Activated CD4-positive, alpha-beta memory T cell treated with anti-CD3 and anti-CD28 coated beads, Interleukin-2, amount 10 ng/mL, durations not matched to agents 7 days and 5 days (primary cell): ENCODE results near the gene PRKCB. TPM values are rescaled to one million over a fixed set of nuclear protein-coding genes. Genes with fewer than 3 reads are reported as not detected.
A peak's percentile ranks its signal among the peaks of the same experiment; 100 is the strongest.

Experiments used
- CTCF ChIA-PET: fragments of 350-600 bp; sonication (Branson Sonifier 250); formaldehyde crosslinking; loops from one replicate; lab custom pipeline; 2021; ENCODE audit warnings: antibody characterized with exemption, inconsistent platforms; lab: Charles Lee
- POLR2A ChIA-PET: fragments of 350-600 bp; sonication (Branson Sonifier 250); formaldehyde crosslinking; loops from one replicate; lab custom pipeline; 2021; ENCODE audit warnings: antibody characterized with exemption; lab: Charles Lee
- DNase-seq: peaks from one replicate; pipeline ENCODE4 v3.0.0-alpha.2; 2020
- H3K27ac Mint-ChIP-seq: one replicate; pipeline ENCODE4 v1.8.0; 2021; ENCODE audit warnings: mild to moderate bottlenecking, mixed read lengths
- H3K27me3 Mint-ChIP-seq: one replicate; pipeline ENCODE4 v1.8.0; 2021; ENCODE audit warnings: mixed read lengths
- H3K36me3 Mint-ChIP-seq: one replicate; pipeline ENCODE4 v1.8.0; 2021; ENCODE audit warnings: low read depth, mixed read lengths
- H3K4me1 Mint-ChIP-seq: one replicate; pipeline ENCODE4 v1.8.0; 2021; ENCODE audit warnings: mixed read lengths
- H3K4me3 Mint-ChIP-seq: one replicate; pipeline ENCODE4 v1.8.0; 2021; ENCODE audit warnings: mild to moderate bottlenecking, mixed read lengths
- H3K9me3 Mint-ChIP-seq: one replicate; pipeline ENCODE4 v1.8.0; 2021; ENCODE audit warnings: mixed read lengths
- total RNA-seq, 2 experiments: library from RNA; stranded (reverse); gene quantifications; one replicate each; pipeline ENCODE4 v1.2.3, GENCODE V29; 2021

PRKCB gene
- total RNA-seq, 2 experiments from 2014 or later: 77.3 to 81.4 TPM

DNA sequence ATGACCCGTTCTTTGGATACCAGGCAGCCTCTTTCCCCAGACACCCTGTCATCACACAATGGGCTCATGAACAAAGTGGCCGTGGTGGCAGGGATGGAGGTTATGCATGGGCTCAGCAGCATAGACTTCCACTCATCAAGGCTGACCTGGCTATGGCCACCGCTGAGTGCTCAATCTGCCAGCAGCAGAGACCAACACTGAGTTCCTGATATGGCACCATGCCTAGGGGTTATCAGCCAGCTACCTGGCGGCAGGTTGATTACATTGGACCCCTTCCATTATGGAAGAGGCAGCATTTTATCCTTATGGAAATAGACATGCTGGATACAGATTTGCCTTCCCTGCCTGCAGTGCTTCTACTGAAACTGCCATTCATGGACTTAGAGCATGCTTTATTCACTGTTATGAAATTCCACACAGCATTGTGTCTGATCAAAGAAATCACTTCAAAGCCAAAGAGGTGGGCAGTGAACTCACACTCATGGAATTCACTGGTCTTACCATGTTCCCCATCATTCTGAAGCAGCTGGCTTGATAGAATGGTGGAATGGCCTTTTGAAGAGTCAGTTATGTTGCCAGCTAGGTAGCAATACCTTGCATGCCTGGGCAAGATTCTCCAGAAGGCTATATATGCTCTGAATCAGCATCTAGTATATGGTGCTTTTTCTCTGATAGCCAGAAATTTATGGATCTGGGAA lies 160.6 kb downstream of the PRKCB start:
- DNase-seq: no peak
- POLR2A ChIA-PET: no interaction called here

DNA sequence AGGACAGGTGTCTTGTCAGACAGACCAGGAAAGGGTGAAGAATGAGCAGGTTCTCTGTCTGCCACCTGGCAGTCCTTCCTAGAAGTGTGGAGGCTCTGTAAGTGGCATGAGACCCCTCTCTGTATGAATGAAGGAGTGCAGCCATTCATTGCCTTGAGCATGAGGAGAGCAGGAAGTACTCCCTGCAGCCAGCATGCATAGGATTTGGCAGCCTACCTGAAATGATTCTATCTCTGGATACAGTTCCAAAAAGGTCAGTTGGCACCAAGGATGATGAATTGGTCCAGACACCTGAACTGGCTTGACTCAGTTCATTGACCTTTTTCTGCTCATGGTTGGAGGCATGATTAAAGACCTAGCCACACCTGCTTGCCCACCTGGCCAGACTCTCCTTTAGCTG lies 163.0 kb downstream of the PRKCB start:
- Mint-ChIP-seq H3K4me1 (peaks cover 8% of the 10 kb centered on the region), H3K27me3 (no peaks in the 10 kb centered on the region), H3K36me3 (peaks cover 17% of the 10 kb centered on the region), H3K4me3 (no peak overlapping the region), H3K9me3 (no peaks in the 10 kb centered on the region), H3K27ac (no peak overlapping the region)
- DNase-seq: no peak
- CTCF ChIA-PET: interaction anchor here (1.4 kb wide), 1 partner anchor 165 kb away, joined by 3 read pairs; no protein-coding TSS in a partner anchor
- POLR2A ChIA-PET: no interaction called here

More for the DNA sequence above, 160.6 kb downstream of the PRKCB start:
- H3K27ac Mint-ChIP-seq: no peak overlapping the region
- CTCF ChIA-PET: no interaction called here
- no peaks in the 10 kb centered on the region for H3K9me3 Mint-ChIP-seq
- H3K4me3 Mint-ChIP-seq: no peak overlapping the region
- peaks cover 20% of the 10 kb centered on the region for H3K36me3 Mint-ChIP-seq
- H3K4me1 Mint-ChIP-seq: peaks cover 8% of the 10 kb centered on the region
- H3K27me3 Mint-ChIP-seq: no peaks in the 10 kb centered on the region

DNA sequence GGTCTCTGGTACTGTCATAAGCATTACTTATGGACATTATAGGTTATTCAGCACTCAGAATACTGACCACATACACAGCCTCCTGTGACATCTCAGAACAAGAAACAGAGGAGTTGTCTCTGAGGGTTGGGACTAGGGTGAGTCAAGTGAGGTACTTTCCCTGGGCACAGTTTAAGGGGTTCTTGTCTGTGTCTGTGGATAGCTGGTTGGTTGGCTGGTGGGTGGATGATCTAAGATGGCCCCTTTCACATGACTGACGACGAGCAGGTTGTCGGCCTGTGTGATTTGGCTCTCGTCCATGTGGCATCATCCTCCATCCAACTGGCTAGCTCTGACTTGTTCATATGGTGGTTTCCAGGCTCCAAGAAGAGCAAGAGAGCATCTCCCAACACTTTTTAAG lies 163.9 kb downstream of the PRKCB start:
- H3K27ac Mint-ChIP-seq: no peak overlapping the region
- H3K9me3 Mint-ChIP-seq: no peaks in the 10 kb centered on the region
- H3K4me3 Mint-ChIP-seq: no peak overlapping the region
- H3K4me1 Mint-ChIP-seq: peaks cover 8% of the 10 kb centered on the region
- ChIA-PET CTCF (interaction anchor here (0.9 kb wide), 1 partner anchor 196 kb away, joined by 3 read pairs; no protein-coding TSS in a partner anchor), POLR2A (no interaction called here)
- peaks cover 17% of the 10 kb centered on the region for H3K36me3 Mint-ChIP-seq
- no peaks in the 10 kb centered on the region for H3K27me3 Mint-ChIP-seq
- DNase-seq: no peak

DNA sequence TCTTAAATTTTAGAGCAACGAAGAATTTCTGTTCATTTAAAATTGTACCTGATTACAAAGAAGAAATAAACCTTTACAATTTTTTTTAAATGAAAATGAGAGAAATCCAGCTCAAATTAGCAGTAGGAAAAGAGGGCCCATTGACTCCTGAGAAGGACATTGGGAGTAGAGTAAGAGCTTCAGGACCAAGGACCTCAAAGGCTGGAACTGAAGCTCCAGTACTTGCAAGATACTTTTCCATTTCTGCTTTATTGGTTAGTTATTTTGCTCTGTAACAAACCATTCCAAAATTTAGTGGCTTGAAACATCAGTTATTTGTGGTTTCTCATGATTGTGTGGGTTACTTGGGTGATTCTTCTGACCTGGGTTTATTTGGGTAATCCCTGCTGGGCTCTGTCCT lies 165.9 kb downstream of the PRKCB start:
- Mint-ChIP-seq H3K4me3 (no peak overlapping the region), H3K9me3 (no peaks in the 10 kb centered on the region), H3K27ac (no peak overlapping the region), H3K27me3 (no peaks in the 10 kb centered on the region), H3K4me1 (peaks cover 17% of the 10 kb centered on the region), H3K36me3 (peaks cover 17% of the 10 kb centered on the region)
- ChIA-PET CTCF (interaction anchor here (0.8 kb wide), 1 partner anchor 198 kb away, joined by 4 read pairs; no protein-coding TSS in a partner anchor), POLR2A (no interaction called here)
- no peak for DNase-seq

DNA sequence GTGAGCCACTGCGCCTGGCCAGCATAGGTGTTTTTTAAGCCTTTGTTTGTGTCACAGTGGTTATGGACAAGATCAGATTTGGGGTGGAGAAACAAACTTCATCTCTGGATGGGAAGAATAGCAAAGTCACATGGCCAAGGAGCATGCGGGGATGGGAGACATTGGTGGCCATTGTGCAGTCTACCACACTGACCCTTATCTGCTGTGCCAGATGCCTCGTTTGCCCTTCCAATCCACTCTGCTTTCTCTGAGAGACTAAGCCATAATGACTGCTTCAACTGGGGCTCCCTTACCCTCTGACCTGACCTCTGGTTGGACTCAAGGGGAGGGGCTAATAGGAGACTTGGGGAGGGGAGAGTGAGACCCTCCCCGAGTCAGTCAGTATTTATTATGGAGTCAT lies 166.8 kb downstream of the PRKCB start:
- Mint-ChIP-seq H3K27me3 (no peaks in the 10 kb centered on the region), H3K4me3 (no peak overlapping the region), H3K9me3 (no peaks in the 10 kb centered on the region), H3K4me1 (peaks cover 17% of the 10 kb centered on the region), H3K36me3 (peaks cover 12% of the 10 kb centered on the region), H3K27ac (no peak overlapping the region)
- no peak for DNase-seq
- POLR2A ChIA-PET: no interaction called here
- CTCF ChIA-PET: interaction anchor here (1.3 kb wide), 1 partner anchor 9 kb away, joined by 3 read pairs; no protein-coding TSS in a partner anchor

DNA sequence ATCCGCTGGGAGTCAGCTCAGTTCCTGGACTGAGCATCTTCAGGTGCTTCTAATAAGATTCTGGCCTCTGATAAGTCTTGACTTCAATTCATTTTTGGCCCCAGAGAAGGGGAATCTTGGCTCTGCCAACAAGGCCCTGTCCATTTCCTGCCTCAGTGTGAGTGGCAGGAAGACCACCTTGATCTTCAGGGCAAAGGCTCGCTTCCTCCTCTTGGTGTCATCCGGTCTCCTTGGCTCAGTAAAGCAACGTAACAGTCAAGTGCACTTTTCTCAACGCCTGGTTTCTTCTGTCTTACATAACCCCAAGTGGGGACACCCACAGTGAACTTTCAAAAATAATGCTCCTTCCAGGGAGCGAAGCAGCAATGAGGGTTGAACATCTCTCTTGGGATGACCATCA lies 169.8 kb downstream of the PRKCB start:
- POLR2A ChIA-PET: no interaction called here
- Mint-ChIP-seq H3K4me3 (no peak overlapping the region), H3K36me3 (peaks cover 5% of the 10 kb centered on the region), H3K27ac (no peak overlapping the region), H3K27me3 (no peaks in the 10 kb centered on the region), H3K4me1 (peaks cover 19% of the 10 kb centered on the region), H3K9me3 (no peaks in the 10 kb centered on the region)
- CTCF ChIA-PET: interaction anchor here (1.2 to 15.6 kb wide), 2 partner anchors 31 to 202 kb away, joined by 4 to 276 read pairs; no protein-coding TSS in a partner anchor
- DNase-seq: no peak

DNA sequence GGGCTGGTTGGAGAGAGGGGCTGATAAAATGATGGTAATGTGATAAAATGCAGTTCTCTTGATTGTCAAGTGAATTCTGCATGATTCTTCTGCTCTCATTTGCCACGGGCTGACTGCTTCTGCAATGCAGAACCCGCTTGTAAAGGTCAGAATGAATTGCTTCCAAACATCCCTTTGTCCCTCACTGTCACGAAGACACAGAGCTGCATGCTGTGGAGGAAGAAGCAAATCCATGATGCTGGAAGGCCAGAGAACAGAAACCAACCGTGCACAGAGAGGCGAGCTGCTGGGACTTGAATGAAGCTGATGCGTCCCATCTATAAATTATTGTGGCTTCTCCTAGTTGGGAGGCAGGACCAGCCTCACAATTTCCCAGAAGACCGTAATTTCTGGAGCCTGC lies 171.6 kb downstream of the PRKCB start:
- ChIA-PET POLR2A (no interaction called here), CTCF (interaction anchor here (0.5 to 15.6 kb wide), 3 partner anchors 35 to 826 kb away, joined by 3 to 276 read pairs (median 5); no protein-coding TSS in a partner anchor)
- no peaks in the 10 kb centered on the region for H3K27me3 Mint-ChIP-seq
- peaks cover 20% of the 10 kb centered on the region for H3K4me1 Mint-ChIP-seq
- no peak overlapping the region for H3K27ac Mint-ChIP-seq
- DNase-seq: no peak
- no peak overlapping the region for H3K4me3 Mint-ChIP-seq
- no peaks in the 10 kb centered on the region for H3K9me3 Mint-ChIP-seq
- H3K36me3 Mint-ChIP-seq: peaks cover 5% of the 10 kb centered on the region

DNA sequence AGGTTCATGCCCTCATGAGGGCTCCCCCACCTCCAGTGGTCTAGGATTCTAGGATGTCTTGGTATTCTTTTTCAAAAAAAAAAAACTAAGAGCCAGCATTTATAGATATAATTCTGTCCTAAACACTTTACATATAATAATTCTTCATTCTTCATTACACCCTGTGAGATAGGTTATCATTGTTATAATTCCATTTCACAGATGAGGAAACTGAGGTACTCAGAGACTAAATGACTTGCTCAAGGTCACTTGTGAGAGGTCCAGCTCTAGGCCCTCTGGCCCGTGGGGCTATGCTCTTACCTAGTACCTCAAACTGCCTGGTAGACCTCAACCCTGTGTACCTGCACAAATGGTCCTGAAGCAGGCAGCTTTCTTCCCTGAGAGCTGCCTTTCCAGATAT lies 172.2 kb downstream of the PRKCB start:
- no peak overlapping the region for H3K4me3 Mint-ChIP-seq
- POLR2A ChIA-PET: no interaction called here
- H3K36me3 Mint-ChIP-seq: peaks cover 5% of the 10 kb centered on the region
- H3K27me3 Mint-ChIP-seq: no peaks in the 10 kb centered on the region
- DNase-seq: no peak
- no peaks in the 10 kb centered on the region for H3K9me3 Mint-ChIP-seq
- no peak overlapping the region for H3K27ac Mint-ChIP-seq
- CTCF ChIA-PET: interaction anchor here (1.1 to 15.6 kb wide), 3 partner anchors 28 to 205 kb away, joined by 3 to 276 read pairs (median 5); no protein-coding TSS in a partner anchor
- H3K4me1 Mint-ChIP-seq: peaks cover 25% of the 10 kb centered on the region

DNA sequence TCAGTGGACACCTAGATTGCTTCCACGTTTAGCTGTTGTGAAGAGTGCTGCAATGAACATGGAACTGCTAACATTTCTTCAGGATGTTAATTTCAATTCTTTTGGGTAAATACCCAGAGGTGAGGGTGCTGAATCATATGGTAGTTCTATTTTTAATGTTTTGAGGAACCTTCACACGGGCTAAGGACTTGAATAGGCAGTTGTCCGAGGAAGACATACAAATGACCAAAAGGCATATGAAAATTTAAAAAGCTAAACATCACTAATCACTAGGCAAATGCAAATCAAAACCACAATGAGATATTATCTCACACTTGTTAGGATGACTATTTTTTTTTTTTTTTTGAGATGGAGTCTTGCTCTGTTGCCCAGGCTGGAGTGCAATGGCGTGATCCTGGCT lies 173.3 kb downstream of the PRKCB start:
- H3K27ac Mint-ChIP-seq: no peak overlapping the region
- H3K4me1 Mint-ChIP-seq: peaks cover 34% of the 10 kb centered on the region
- H3K36me3 Mint-ChIP-seq: peaks cover 5% of the 10 kb centered on the region
- no peak overlapping the region for H3K4me3 Mint-ChIP-seq
- no peaks in the 10 kb centered on the region for H3K27me3 Mint-ChIP-seq
- POLR2A ChIA-PET: interaction anchor here (1.2 to 1.7 kb wide), 2 partner anchors 182 to 206 kb away, joined by 3 to 11 read pairs; no protein-coding TSS in a partner anchor
- CTCF ChIA-PET: interaction anchor here (1.0 to 15.6 kb wide), 6 partner anchors 10 to 206 kb away, joined by 3 to 276 read pairs (median 7); no protein-coding TSS in a partner anchor
- no peak for DNase-seq
- no peaks in the 10 kb centered on the region for H3K9me3 Mint-ChIP-seq

DNA sequence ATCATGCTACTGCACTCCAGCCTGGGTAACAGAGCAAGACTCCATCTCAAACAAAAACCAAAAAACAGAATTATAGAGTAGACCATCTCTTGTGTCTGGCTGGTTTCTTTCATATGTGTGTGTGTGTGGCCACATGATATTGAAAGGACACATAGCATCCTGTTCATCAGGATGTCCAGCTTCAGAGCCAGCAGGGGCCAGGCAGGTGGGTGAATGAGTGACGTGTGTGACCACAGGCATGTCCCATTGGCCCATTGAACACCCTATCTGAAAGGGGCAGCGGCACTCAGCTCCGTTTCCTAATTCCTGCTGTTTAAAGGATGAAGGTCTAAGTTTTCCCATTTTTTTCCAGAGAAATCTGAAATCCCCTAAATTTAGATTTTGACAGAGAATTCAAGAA lies 174.2 kb downstream of the PRKCB start:
- H3K4me1 Mint-ChIP-seq: peaks cover 39% of the 10 kb centered on the region
- CTCF ChIA-PET: interaction anchor here (0.6 to 15.6 kb wide), 43 partner anchors 9 to 1080 kb away, joined by 3 to 276 read pairs (median 4); no protein-coding TSS in a partner anchor

DNA sequence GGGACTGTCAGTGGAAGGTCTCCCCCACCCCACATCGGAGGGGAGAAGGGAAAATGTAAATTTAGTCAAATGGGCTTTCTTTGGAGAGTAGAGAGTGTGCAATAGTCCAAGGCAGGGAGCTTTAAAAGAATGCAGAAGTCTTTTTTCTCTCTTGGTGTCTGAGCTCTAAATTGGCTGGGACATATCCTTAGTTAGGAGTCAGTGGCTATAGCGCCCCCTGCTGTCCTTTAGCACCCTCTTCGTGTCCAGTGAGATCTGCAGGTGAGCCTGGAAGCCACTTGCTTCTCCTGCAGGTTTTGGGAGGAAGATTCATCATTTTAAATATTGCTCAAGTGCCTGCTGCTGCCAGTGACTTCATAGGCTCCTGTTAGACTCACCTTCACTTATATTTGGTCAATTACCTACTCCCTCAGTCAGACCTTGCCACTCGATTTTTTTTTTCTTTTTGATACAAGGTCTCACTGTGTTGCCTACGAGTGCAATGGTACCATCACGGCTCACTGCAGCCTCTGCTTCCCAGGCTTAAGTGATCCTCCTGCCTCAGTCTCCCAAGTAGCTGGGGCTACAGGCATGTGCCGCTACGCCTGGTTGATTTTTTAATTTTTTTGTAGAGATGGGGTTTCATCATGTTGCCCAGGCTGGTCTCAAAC lies 174.8 kb downstream of the PRKCB start:
- POLR2A ChIA-PET: interaction anchor here (0.6 to 1.7 kb wide), 7 partner anchors 102 to 210 kb away, joined by 3 to 11 read pairs (median 3); no protein-coding TSS in a partner anchor
- CTCF ChIA-PET: interaction anchor here (0.6 to 15.6 kb wide), 44 partner anchors 8 to 1079 kb away, joined by 3 to 276 read pairs (median 4); no protein-coding TSS in a partner anchor
- Mint-ChIP-seq H3K9me3 (no peaks in the 10 kb centered on the region), H3K36me3 (peaks cover 5% of the 10 kb centered on the region), H3K27me3 (no peaks in the 10 kb centered on the region), H3K4me3 (no peak overlapping the region), H3K27ac (no peak overlapping the region), H3K4me1 (peaks cover 41% of the 10 kb centered on the region)
- peak; percentile 83 for DNase-seq

More for the DNA sequence above, 174.2 kb downstream of the PRKCB start:
- Mint-ChIP-seq H3K36me3 (peaks cover 5% of the 10 kb centered on the region), H3K9me3 (no peaks in the 10 kb centered on the region), H3K27me3 (no peaks in the 10 kb centered on the region), H3K27ac (no peak overlapping the region), H3K4me3 (no peak overlapping the region)
- POLR2A ChIA-PET: interaction anchor here (0.9 to 1.7 kb wide), 6 partner anchors 132 to 210 kb away, joined by 3 to 11 read pairs (median 3); no protein-coding TSS in a partner anchor
- no peak for DNase-seq

DNA sequence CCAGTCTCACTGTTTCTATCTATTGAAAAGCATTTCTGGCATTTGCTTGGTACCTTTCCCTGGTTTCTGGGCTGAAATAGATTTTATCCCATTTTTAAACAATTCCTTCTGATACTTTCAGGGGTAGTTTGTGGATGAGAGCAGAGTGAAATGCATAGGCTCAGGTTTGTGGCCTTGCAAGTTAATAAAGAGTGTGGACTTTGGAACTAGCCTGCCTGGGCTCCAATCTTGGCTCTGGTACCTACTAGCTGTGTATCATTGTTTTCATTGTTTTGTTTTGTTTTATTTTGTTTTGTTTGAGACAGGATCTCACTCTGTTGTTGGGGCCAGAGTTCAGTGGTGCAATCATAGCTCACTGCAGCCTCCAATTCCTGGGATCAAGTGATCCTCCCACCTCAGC lies 175.5 kb downstream of the PRKCB start:
- POLR2A ChIA-PET: interaction anchor here (1.4 kb wide), 1 partner anchor 185 kb away, joined by 3 read pairs; no protein-coding TSS in a partner anchor
- Mint-ChIP-seq H3K27ac (no peak overlapping the region), H3K36me3 (no peaks in the 10 kb centered on the region), H3K27me3 (no peaks in the 10 kb centered on the region), H3K4me1 (peaks cover 38% of the 10 kb centered on the region), H3K9me3 (no peaks in the 10 kb centered on the region), H3K4me3 (no peak overlapping the region)
- no peak for DNase-seq
- CTCF ChIA-PET: interaction anchor here (1.2 to 15.6 kb wide), 7 partner anchors 8 to 208 kb away, joined by 3 to 276 read pairs (median 8); no protein-coding TSS in a partner anchor
